ENCODE measurements around the gene TFEC. TPM values are rescaled to one million over a fixed set of nuclear protein-coding genes. Genes with fewer than 3 reads are reported as not detected.

Gene TFEC
- polyA plus RNA-seq, 1 of the 3 experiments (the other 2 are of a cell fraction), result not detected

- ChIA-PET CTCF (interaction anchor here (1.0 to 1.1 kb wide), 4 partner anchors 10 to 1601 kb away, joined by 3 to 8 read pairs (median 4); no protein-coding TSS in a partner anchor), POLR2A (no interaction called here)
- H3K4me3 ChIP-seq (ENCODE audit: low read depth in 2 of 2, low read length in 1 of 2), result 0 out of 4 replicates have a peak overlapping the region, but pooled peaks of 1 of the 2 experiments have one; percentile 2
- no peak overlapping the region for H3K4me2 ChIP-seq
- H4K20me1 ChIP-seq (ENCODE audit: insufficient read depth), result no peaks in the 10 kb centered on the region
- TF ChIP-seq GATA2 (CRISPR knock-in tag; IDR thresholded peaks at IDR 0.05) (no peak), NFIC (IDR thresholded peaks at IDR 0.05; ENCODE audit: borderline replicate concordance) (no peak), RCOR1 (IDR thresholded peaks at IDR 0.05; ENCODE audit: low read length) (no peak), FOXM1 (IDR thresholded peaks at IDR 0.05; ENCODE audit: low read depth) (no peak), TAF1 (IDR thresholded peaks at IDR 0.05; ENCODE audit: borderline replicate concordance, low read depth, low read length) (no peak), SMC3 (IDR thresholded peaks at IDR 0.05; ENCODE audit: low read depth, low read length) (peak; percentile 32), JUND (IDR thresholded peaks at IDR 0.05) (no peak), FOSL2 (IDR thresholded peaks at IDR 0.05; ENCODE audit: borderline replicate concordance, low read depth) (no peak), CTCF (IDR thresholded peaks at IDR 0.05) (peak; percentile 84), ELF1 (IDR thresholded peaks at IDR 0.05) (no peak), POLR2AphosphoS5 (IDR thresholded peaks at IDR 0.05; ENCODE audit: low read depth, low read length) (no peak), USF2 (IDR thresholded peaks at IDR 0.05; ENCODE audit: borderline replicate concordance, low read depth, low read length) (no peak), CHD2 (IDR thresholded peaks at IDR 0.05; ENCODE audit: low read length, partially characterized antibody) (no peak), EP300 (IDR thresholded peaks at IDR 0.05; ENCODE audit: borderline replicate concordance in 1 of 2, low read depth in 1 of 2, low read length in 1 of 2) (no peak), RAD21 (IDR thresholded peaks at IDR 0.05; ENCODE audit: low read length) (peak; percentile 79), FOXJ3 (CRISPR knock-in tag; IDR thresholded peaks at IDR 0.05) (no peak), RFX5 (IDR thresholded peaks at IDR 0.05; ENCODE audit: low read length) (no peak), RXRA (IDR thresholded peaks at IDR 0.05; ENCODE audit: borderline replicate concordance, low read depth) (no peak), USF1 (IDR thresholded peaks at IDR 0.05; ENCODE audit: borderline replicate concordance, low read depth) (no peak), MAX (IDR thresholded peaks at IDR 0.05; ENCODE audit: low read depth) (no peak), GABPA (IDR thresholded peaks at IDR 0.05; ENCODE audit: low read depth) (no peak), MXI1 (IDR thresholded peaks at IDR 0.05; ENCODE audit: low read depth, low read length) (no peak), NRF1 (IDR thresholded peaks at IDR 0.05; ENCODE audit: low read depth, low read length) (no peak), MEF2A (IDR thresholded peaks at IDR 0.05; ENCODE audit: borderline replicate concordance, low read depth) (no peak), REST (IDR thresholded peaks at IDR 0.05; ENCODE audit: low read depth, low read length) (no peak)
- H3K4me1 ChIP-seq (ENCODE audit: control insufficient read depth in 1 of 2, insufficient read depth in 2 of 2, low read depth in 1 of 2, low read length in 1 of 2), result no peaks in the 10 kb centered on the region
- peaks cover 6% of the 10 kb centered on the region for H3K27me3 ChIP-seq (ENCODE audit: insufficient read depth)
- H3K36me3 ChIP-seq (replicated peaks in 1 of 2; ENCODE audit: control insufficient read depth in 1 of 2, insufficient read depth in 2 of 2, low read length in 1 of 2), result no peaks in the 10 kb centered on the region
- peak; percentile 1 for DNase-seq
- no peaks in the 10 kb centered on the region for H3K9me3 ChIP-seq
- no peak overlapping the region for H3K27ac ChIP-seq (ENCODE audit: low read depth in 2 of 2, low read length in 1 of 2)
- H3K9me2 ChIP-seq, result no peaks in the 10 kb centered on the region
- no peaks in the 10 kb centered on the region for H3K79me2 ChIP-seq (ENCODE audit: insufficient read depth)
- WGBS (ENCODE audit: low lambda C conversion rate), result under 1% methylated on average over 5 of the region's 5 CpGs
- no peak overlapping the region for H3K9ac ChIP-seq
- H3F3A ChIP-seq (replicated peaks; ENCODE audit: insufficient read depth), result no peaks in the 10 kb centered on the region
- no peak overlapping the region for H2AFZ ChIP-seq (ENCODE audit: low read depth)
Measured at GRCh38 chr7:115910541-115911164, 119.9 kb downstream of the TFEC start.
